ENCODE data around the gene TNNI2. TPM values are rescaled to one million over a fixed set of nuclear protein-coding genes. Genes with fewer than 3 reads are reported as not detected.

TNNI2 gene
- total RNA-seq, 1 experiment from 2014 or later: not detected

DNA sequence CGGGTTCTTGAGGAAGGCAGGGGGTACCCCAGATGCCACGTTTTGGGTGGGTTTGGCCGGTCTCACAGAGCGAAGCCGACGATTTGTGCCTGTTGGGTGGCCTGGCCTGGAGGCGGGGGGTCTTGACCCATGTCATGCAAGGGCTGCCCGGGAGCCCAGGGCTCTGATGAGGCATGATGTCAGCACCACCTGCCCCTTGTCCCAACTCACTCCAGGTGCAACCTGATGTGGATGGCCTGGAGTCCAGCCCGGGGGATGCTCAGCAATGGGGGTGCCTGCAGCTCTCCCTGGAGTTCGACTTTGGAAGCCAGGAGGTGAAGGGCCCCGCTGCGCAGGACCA lies 3.1 kb upstream of the TNNI2 start:
- no peak overlapping the region for H3K4me3 ChIP-seq (ENCODE audit: insufficient read depth, low read depth, low read length)
- H3K27me3 ChIP-seq (ENCODE audit: control insufficient read depth, insufficient read depth, low read length): no peaks in the 10 kb centered on the region
- DNase-seq: peak; percentile 57
- no peaks in the 10 kb centered on the region for H3K36me3 ChIP-seq (replicated peaks; ENCODE audit: control insufficient read depth, insufficient read depth, low read length)

DNA sequence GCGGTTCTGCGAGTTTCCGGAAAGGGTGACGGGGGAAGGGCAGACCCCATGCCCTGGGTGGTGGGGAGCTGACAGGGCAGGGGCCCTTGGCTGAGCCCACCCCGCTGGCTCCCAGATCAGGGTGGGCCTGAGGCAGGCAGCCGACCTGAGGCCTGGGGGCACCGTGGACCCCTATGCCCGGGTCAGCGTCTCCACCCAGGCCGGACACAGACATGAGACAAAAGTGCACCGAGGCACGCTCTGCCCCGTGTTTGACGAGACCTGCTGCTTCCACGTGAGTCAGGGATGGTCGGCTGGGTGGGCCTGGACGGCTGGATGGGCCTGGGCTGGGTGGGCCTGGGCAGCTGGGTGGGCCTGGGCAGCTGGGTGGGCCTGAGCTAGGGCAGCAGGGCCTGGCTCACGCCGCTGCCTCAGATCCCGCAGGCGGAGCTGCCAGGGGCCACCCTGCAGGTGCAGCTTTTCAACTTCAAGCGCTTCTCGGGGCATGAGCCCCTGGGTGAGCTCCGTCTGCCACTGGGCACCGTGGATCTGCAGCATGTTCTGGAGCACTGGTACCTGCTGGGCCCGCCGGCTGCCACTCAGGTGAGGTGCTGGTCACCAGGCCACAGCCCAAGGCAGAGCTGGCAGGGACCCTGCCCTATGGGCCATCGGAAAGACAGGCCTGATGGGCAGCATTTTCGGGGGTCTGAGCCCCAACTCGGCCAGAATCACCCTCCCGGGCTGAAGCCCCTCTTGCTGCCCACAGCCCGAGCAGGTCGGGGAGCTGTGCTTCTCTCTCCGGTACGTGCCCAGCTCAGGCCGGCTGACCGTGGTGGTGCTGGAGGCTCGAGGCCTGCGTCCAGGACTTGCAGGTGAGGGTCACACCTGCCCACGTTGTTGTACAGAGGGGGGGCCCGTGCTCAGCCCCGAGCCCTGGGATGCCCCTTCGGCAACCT lies 2.5 kb upstream of the TNNI2 start:
- Histone ChIP-seq H3K4me3 (ENCODE audit: insufficient read depth, low read depth, low read length) (no peak overlapping the region), H3K36me3 (replicated peaks; ENCODE audit: control insufficient read depth, insufficient read depth, low read length) (no peaks in the 10 kb centered on the region), H3K27me3 (ENCODE audit: control insufficient read depth, insufficient read depth, low read length) (no peaks in the 10 kb centered on the region)
- DNase-seq: peak; percentile 53

GRCh38 chr11:1837171-1838076 lies 1.4 kb upstream of the TNNI2 start:
- Histone ChIP-seq H3K4me3 (ENCODE audit: insufficient read depth, low read depth, low read length) (no peak overlapping the region), H3K27me3 (ENCODE audit: control insufficient read depth, insufficient read depth, low read length) (no peaks in the 10 kb centered on the region), H3K36me3 (replicated peaks; ENCODE audit: control insufficient read depth, insufficient read depth, low read length) (no peaks in the 10 kb centered on the region)
- peak; percentile 99 for DNase-seq

- no peaks in the 10 kb centered on the region for H3K27me3 ChIP-seq (ENCODE audit: control insufficient read depth, insufficient read depth, low read length)
- no peak for DNase-seq
- no peak overlapping the region for H3K4me3 ChIP-seq (ENCODE audit: insufficient read depth, low read depth, low read length)
- no peaks in the 10 kb centered on the region for H3K36me3 ChIP-seq (replicated peaks; ENCODE audit: control insufficient read depth, insufficient read depth, low read length)
Observed at GRCh38 chr11:1838077-1838425, 730 bp upstream of the TNNI2 start.

- Histone ChIP-seq H3K4me3 (ENCODE audit: insufficient read depth, low read depth, low read length) (no peak overlapping the region), H3K27me3 (ENCODE audit: control insufficient read depth, insufficient read depth, low read length) (no peaks in the 10 kb centered on the region), H3K36me3 (replicated peaks; ENCODE audit: control insufficient read depth, insufficient read depth, low read length) (no peaks in the 10 kb centered on the region)
- DNase-seq: no peak
Observed at GRCh38 chr11:1839204-1839923, 583 bp downstream of the TNNI2 start.

DNA sequence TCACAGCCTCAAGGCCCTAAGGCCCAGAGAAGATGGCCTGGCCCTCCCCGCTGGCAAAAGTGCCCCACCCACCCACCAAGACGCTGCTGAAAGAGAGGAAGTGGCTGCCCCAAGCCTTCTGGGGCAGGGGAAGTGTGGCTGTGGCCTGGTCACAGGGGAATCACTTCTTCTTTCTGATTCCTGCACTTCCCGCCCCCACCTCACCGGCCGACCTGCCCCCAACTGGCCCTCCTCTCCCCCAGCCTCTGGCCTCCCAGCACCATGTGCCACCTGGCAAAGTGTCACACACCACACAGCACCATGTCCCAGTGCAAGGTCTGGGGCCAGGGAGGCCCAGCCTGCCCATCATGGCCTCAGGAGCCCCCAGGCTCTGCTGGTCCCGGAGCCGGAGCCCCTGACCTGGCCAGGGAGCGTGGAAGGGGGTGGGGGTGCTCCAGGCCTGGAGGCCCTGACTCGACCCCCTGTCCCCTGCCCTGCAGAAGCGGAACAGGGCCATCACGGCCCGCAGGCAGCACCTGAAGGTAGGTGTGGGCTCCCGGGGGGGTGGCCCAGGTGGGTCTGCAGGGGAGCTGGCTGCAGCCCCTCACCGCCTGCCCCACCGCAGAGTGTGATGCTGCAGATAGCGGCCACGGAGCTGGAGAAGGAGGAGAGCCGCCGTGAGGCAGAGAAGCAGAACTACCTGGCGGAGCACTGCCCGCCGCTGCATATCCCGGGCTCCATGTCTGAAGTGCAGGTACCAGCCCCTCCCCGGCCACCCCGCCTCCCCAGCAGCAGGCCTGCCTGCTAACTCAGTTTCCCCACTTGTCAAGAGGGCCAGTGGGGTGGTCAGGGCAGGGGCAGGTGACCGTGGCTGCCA lies 1.4 kb downstream of the TNNI2 start:
- Histone ChIP-seq H3K27me3 (ENCODE audit: control insufficient read depth, insufficient read depth, low read length) (no peaks in the 10 kb centered on the region), H3K4me3 (ENCODE audit: insufficient read depth, low read depth, low read length) (no peak overlapping the region), H3K36me3 (replicated peaks; ENCODE audit: control insufficient read depth, insufficient read depth, low read length) (no peaks in the 10 kb centered on the region)
- DNase-seq: no peak

GRCh38 chr11:1840780-1841480 lies 2.1 kb downstream of the TNNI2 start:
- H3K36me3 ChIP-seq (replicated peaks; ENCODE audit: control insufficient read depth, insufficient read depth, low read length): no peaks in the 10 kb centered on the region
- H3K27me3 ChIP-seq (ENCODE audit: control insufficient read depth, insufficient read depth, low read length): no peaks in the 10 kb centered on the region
- no peak overlapping the region for H3K4me3 ChIP-seq (ENCODE audit: insufficient read depth, low read depth, low read length)
- no peak for DNase-seq

- no peaks in the 10 kb centered on the region for H3K27me3 ChIP-seq (ENCODE audit: control insufficient read depth, insufficient read depth, low read length)
- H3K36me3 ChIP-seq (replicated peaks; ENCODE audit: control insufficient read depth, insufficient read depth, low read length): no peaks in the 10 kb centered on the region
- DNase-seq: no peak
- H3K4me3 ChIP-seq (ENCODE audit: insufficient read depth, low read depth, low read length): no peak overlapping the region
Observed at GRCh38 chr11:1841511-1842148, 2.8 kb downstream of the TNNI2 start.

DNA sequence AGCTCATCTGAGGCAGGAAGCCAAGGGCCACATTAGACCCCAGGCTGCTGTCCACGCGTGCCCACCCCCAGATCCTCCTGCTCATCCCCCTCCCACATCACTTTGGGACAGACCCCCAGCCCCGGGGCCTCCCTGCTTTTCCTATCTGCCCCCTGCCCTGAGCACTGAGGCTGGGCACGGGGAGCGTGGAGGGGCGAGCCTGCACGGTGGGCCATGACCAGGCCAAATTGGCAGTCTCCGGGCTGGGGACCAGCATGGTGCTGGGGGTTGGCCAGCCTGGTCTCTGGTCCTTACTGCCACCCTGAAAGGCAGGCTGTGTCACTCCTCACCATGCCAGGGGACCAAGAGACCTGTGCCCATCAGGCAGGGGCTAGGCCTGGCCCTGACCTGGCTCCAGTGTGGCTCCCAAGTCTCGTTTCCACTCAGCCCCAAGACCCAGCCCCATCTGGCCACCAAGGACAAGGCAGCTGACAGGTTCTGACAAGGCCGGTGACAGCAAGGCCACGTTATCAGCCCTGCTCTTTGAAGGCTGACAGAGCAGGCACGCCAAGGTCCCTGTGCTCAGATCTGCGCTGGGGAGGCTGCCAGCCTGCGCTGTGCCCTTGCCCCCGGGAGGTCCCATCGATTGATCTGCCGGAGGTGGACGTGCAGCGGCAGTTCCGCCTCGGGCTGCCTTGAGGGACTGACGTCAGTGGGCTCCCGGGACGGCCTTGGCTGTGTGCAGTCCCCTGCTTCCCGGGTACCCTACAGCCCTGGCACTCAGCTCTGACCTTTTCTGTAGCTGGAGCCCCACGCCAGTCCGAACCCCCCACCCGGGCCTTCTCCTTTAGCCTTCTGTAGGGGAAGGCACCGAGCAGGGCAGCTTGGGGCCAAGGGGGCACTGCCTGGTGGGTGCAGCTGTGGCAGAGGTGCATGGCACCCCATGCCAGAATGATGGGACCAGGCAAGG lies 3.6 kb downstream of the TNNI2 start:
- no peaks in the 10 kb centered on the region for H3K36me3 ChIP-seq (replicated peaks; ENCODE audit: control insufficient read depth, insufficient read depth, low read length)
- H3K27me3 ChIP-seq (ENCODE audit: control insufficient read depth, insufficient read depth, low read length): no peaks in the 10 kb centered on the region

GRCh38 chr11:1843098-1843473 lies 4.3 kb downstream of the TNNI2 start:
- Histone ChIP-seq H3K36me3 (replicated peaks; ENCODE audit: control insufficient read depth, insufficient read depth, low read length) (no peaks in the 10 kb centered on the region), H3K4me3 (ENCODE audit: insufficient read depth, low read depth, low read length) (no peak overlapping the region), H3K27me3 (ENCODE audit: control insufficient read depth, insufficient read depth, low read length) (no peaks in the 10 kb centered on the region)
- DNase-seq: no peak

More for the DNA sequence above, 3.6 kb downstream of the TNNI2 start:
- H3K4me3 ChIP-seq (ENCODE audit: insufficient read depth, low read depth, low read length): no peak overlapping the region
- no peak for DNase-seq

DNA sequence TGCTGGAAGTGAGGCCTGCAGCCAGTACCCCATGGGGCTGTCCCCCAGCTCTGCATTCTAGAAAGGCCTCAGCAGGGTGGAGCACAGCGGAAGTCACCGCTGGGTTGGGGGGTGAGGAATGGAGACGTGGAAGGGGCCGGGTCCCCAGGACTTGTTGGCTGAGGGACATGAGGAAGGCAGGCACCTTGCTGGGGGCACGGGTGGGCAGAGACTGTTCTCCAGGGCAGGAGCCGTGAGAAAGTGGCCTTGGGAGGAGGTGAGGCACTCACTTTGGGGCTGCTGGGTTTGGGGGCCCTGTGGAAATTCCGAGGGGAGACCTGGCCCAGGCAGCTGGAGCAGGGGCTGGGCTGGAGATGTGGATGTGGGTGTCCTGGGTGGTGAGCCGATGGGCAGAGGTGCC lies 5.0 kb downstream of the TNNI2 start:
- no peak for DNase-seq
- no peaks in the 10 kb centered on the region for H3K27me3 ChIP-seq (ENCODE audit: control insufficient read depth, insufficient read depth, low read length)
- H3K4me3 ChIP-seq (ENCODE audit: insufficient read depth, low read depth, low read length): no peak overlapping the region

More for the DNA sequence above, 5.0 kb downstream of the TNNI2 start:
- no peaks in the 10 kb centered on the region for H3K36me3 ChIP-seq (replicated peaks; ENCODE audit: control insufficient read depth, insufficient read depth, low read length)

All from H7 (cell line).